Esophagus squamous epithelium (tissue), 5 donors: ENCODE results near the gene MT1X. TPM values are rescaled to one million over a fixed set of nuclear protein-coding genes. Genes with fewer than 3 reads are reported as not detected.

Experiments
- DNase-seq: peaks from one replicate; lab custom pipeline; 2025; lab: John Stamatoyannopoulos, UW
- H3K27ac ChIP-seq, 4 donors: fragments of 200-600 bp; sonication (generic); one replicate each; pipeline ENCODE4 v1.5.1; 2016 to 2019; ENCODE audit warnings: mild to moderate bottlenecking in 1 of 4
- H3K27me3 ChIP-seq, 4 donors: fragments of 200-600 bp; sonication (generic); 1 replicate in 3 of 4; 2 replicates in 1 of 4; pipeline versions ENCODE4 v1.5.1 to v1.6.0; 2017 to 2021; ENCODE audit warnings: antibody characterized with exemption in 1 of 4
- H3K36me3 ChIP-seq, 3 donors: fragments of 200-600 bp; sonication (generic); one replicate each; pipeline ENCODE4 v1.5.1; 2016 to 2019
- H3K4me1 ChIP-seq, 3 donors: fragments of 200-600 bp; sonication (generic); one replicate each; pipeline ENCODE4 v1.5.1; 2017 to 2019
- H3K4me3 ChIP-seq, 4 donors: fragments of 200-600 bp; sonication (generic); 1 replicate in 3 of 4; 2 replicates in 1 of 4; pipeline ENCODE4 v1.5.1; 2016 to 2019; ENCODE audit warnings: mild to moderate bottlenecking in 2 of 4, moderate library complexity in 1 of 4
- H3K9me3 ChIP-seq, 3 donors: fragments of 200-600 bp; sonication (generic); one replicate each; pipeline ENCODE4 v1.5.1; 2016 to 2019
- CTCF ChIP-seq, 6 experiments: fragments of 450-650 bp in 4 of 6; fragments of 200-600 bp in 2 of 6; sonication (generic) in 2 of 6; IDR thresholded peaks; one replicate each; pipeline ENCODE4 v1.5.1; 2016 to 2019; ENCODE audit warnings: antibody characterized with exemption in 6 of 6, mild to moderate bottlenecking in 4 of 6, moderate library complexity in 4 of 6
- POLR2A ChIP-seq, 4 donors: fragments of 450-650 bp; IDR thresholded peaks; one replicate each; pipeline ENCODE4 v1.6.1; 2017; ENCODE audit warnings: antibody characterized with exemption in 4 of 4, mild to moderate bottlenecking in 4 of 4, moderate library complexity in 3 of 4
- WGBS, 2 donors: methylation state at CpG; one replicate each; pipeline ENCODE4 v1.1.5; 2018; 5-methylcytosine and 5-hydroxymethylcytosine counted together
- intact Hi-C: fragments of 100-400 bp; cut with DNase I; formaldehyde crosslinking; loops from one replicate; pipeline ENCODE4 v1.15.0; 2022
- total RNA-seq, 4 donors: library from RNA; depleted of rRNA; stranded (reverse); fragments of >200 nt; gene quantifications; one replicate each; pipeline ENCODE4 v1.1.0, GENCODE V29; 2016
- donor health status: DM: yes; HTN: yes; CAD: no.

Gene MT1X
- total RNA-seq, 4 donors from 2014 or later, result 343 to 1,688 (median 688) TPM

GRCh38 chr16:56635441-56635967 is 46.8 kb upstream of the MT1X start:
- TF ChIP-seq CTCF (IDR thresholded peaks at IDR 0.05) (no peak), POLR2A (IDR thresholded peaks at IDR 0.05) (no peak)
- H3K27me3 ChIP-seq, result peaks cover 3 to 93% (median 9%) of the 10 kb centered on the region in 4 donors
- WGBS, 2 donors, result 23 to 40% methylated on average over 7 to 12 of the region's 40 CpGs
- no peaks in the 10 kb centered on the region for H3K36me3 ChIP-seq
- no peak for DNase-seq
- peak overlapping the region in 2 of 4 donors; percentile 34 to 51 for H3K4me3 ChIP-seq
- intact Hi-C loops, result no loop called here
- H3K9me3 ChIP-seq, result no peaks in the 10 kb centered on the region
- peaks cover 16 to 64% (median 29%) of the 10 kb centered on the region in 3 donors for H3K4me1 ChIP-seq
- no peak overlapping the region for H3K27ac ChIP-seq

- 69 to 78% methylated on average over 6 to 7 of the region's 9 CpGs for WGBS, 2 donors
- H3K4me1 ChIP-seq, result peaks cover 16 to 61% (median 29%) of the 10 kb centered on the region in 3 donors
- no peak overlapping the region for H3K4me3 ChIP-seq
- no peak for DNase-seq
- no peaks in the 10 kb centered on the region for H3K36me3 ChIP-seq
- TF ChIP-seq CTCF (IDR thresholded peaks at IDR 0.05) (no peak), POLR2A (IDR thresholded peaks at IDR 0.05) (no peak)
- no peak overlapping the region for H3K27ac ChIP-seq
- H3K27me3 ChIP-seq, result peaks cover 3 to 99% (median 9%) of the 10 kb centered on the region in 4 donors
- H3K9me3 ChIP-seq, result no peaks in the 10 kb centered on the region
- intact Hi-C loops, result no loop called here
These were observed 45.5 kb upstream of the MT1X start for GRCh38 chr16:56636616-56637413.

- WGBS, 2 donors, result 17 to 33% methylated on average over 21 to 26 of the region's 68 CpGs
- intact Hi-C loops, result no loop called here
These were observed 44.2 kb upstream of the MT1X start, which contains the start of gene MT1A for GRCh38 chr16:56637814-56638750. TSS of gene MT1A (plus strand) at chr16:56638666. CDS start at chr16:56638739, 73 bp downstream.

GRCh38 chr16:56639045-56639444 is 43.2 kb upstream of the MT1X start:
- DNase-seq, result no peak
- WGBS, 2 donors, result 91 to 100% methylated on average over 1 of the region's 1 CpG
- TF ChIP-seq POLR2A (IDR thresholded peaks at IDR 0.05) (no peak), CTCF (IDR thresholded peaks at IDR 0.05) (no peak)
- H3K27me3 ChIP-seq, result peaks cover 3 to 97% (median 9%) of the 10 kb centered on the region in 4 donors
- H3K4me3 ChIP-seq, result no peak overlapping the region
- peaks cover 18 to 52% (median 30%) of the 10 kb centered on the region in 3 donors for H3K4me1 ChIP-seq
- H3K27ac ChIP-seq, result no peak overlapping the region
- intact Hi-C loops, result no loop called here
- H3K9me3 ChIP-seq, result no peaks in the 10 kb centered on the region
- H3K36me3 ChIP-seq, result no peaks in the 10 kb centered on the region

More at GRCh38 chr16:56637814-56638750, 44.2 kb upstream of the MT1X start, which contains the start of gene MT1A:
- Histone ChIP-seq H3K9me3 (no peaks in the 10 kb centered on the region), H3K27ac (peak within 1 kb of the TSS; percentile 32 to 85 (median 66)), H3K27me3 (peaks cover 3 to 97% (median 9%) of the 10 kb centered on the region in 4 donors), H3K4me1 (peaks cover 11 to 52% (median 20%) of the 10 kb centered on the region in 3 donors), H3K4me3 (peak within 1 kb of the TSS; percentile 12 to 71 (median 47)), H3K36me3 (no peaks in the 10 kb centered on the region)
- TF ChIP-seq CTCF (IDR thresholded peaks at IDR 0.05), result no peak
- TF ChIP-seq POLR2A (IDR thresholded peaks at IDR 0.05), result peak in 1 of 4 donors; percentile 42
- DNase-seq, result no peak
